H1 (cell line): ENCODE results near the gene SH3BGRL.

Experiments used
- CEBPB ChIP-seq: IDR thresholded peaks from 2 replicates; pipeline ENCODE4 v1.6.1; 2012; ENCODE audit warnings: low read depth, low read length
- CTCF ChIP-seq, 3 experiments: IDR thresholded peaks; 1 replicate in 2 of 3; 2 replicates in 1 of 3; pipeline versions ENCODE4 v1.5.1 to v1.6.1; 2011; ENCODE audit warnings: low read length in 3 of 3, mild to moderate bottlenecking in 3 of 3, inconsistent platforms in 2 of 3, low read depth in 1 of 3, moderate library complexity in 1 of 3; ENCODE audit not compliant: insufficient read depth in 1 of 3; ENCODE audit errors: control extremely low read depth in 1 of 3
- MAX ChIP-seq: IDR thresholded peaks from 2 replicates; pipeline ENCODE4 v1.6.1; 2012; ENCODE audit warnings: inconsistent platforms
- NRF1 ChIP-seq: IDR thresholded peaks from 2 replicates; pipeline ENCODE4 v1.6.1; 2011; ENCODE audit warnings: mild to moderate bottlenecking, low read depth, low read length, improper control_type of control experiment
- POLR2A ChIP-seq, 2 experiments: IDR thresholded peaks; 1 replicate in 1 of 2; 2 replicates in 1 of 2; pipeline ENCODE4 v1.6.1; 2011; ENCODE audit warnings: low read depth in 2 of 2, low read length in 2 of 2, mild to moderate bottlenecking in 2 of 2; ENCODE audit errors: control extremely low read depth in 1 of 2
- POLR2AphosphoS5 ChIP-seq: IDR thresholded peaks from 2 replicates; pipeline ENCODE4 v1.6.1; 2011; ENCODE audit warnings: low read depth, low read length
- POU5F1 ChIP-seq: IDR thresholded peaks from 2 replicates; pipeline ENCODE4 v1.6.1; 2011; ENCODE audit warnings: low read depth, mild to moderate bottlenecking, low read length, moderate library complexity
- RFX5 ChIP-seq: IDR thresholded peaks from 2 replicates; pipeline ENCODE4 v1.6.1; 2011; ENCODE audit warnings: low read depth, low read length, improper control_type of control experiment, borderline replicate concordance
- SP4 ChIP-seq: IDR thresholded peaks from 2 replicates; pipeline ENCODE4 v1.6.1; 2012; ENCODE audit warnings: low read length, inconsistent platforms
- TBP ChIP-seq: IDR thresholded peaks from 2 replicates; pipeline ENCODE4 v1.6.1; 2011; ENCODE audit warnings: low read depth, low read length, improper control_type of control experiment
- USF2 ChIP-seq: IDR thresholded peaks from 2 replicates; pipeline ENCODE4 v1.6.1; 2011; ENCODE audit warnings: low read length, improper control_type of control experiment
- YY1 ChIP-seq: IDR thresholded peaks from 2 replicates; pipeline ENCODE4 v1.6.1; 2011; ENCODE audit warnings: low read depth, mild to moderate bottlenecking, low read length

GRCh38 chrX:81229229-81229628 lies 27.3 kb downstream of the SH3BGRL start:
- TF ChIP-seq CTCF (IDR thresholded peaks at IDR 0.05; ENCODE audit: control extremely low read depth in 1 of 3, insufficient read depth in 1 of 3, low read depth in 1 of 3, low read length in 3 of 3) (no peak), SP4 (no peak), MAX (no peak), NRF1 (no peak), YY1 (no peak), TBP (no peak), CEBPB (no peak), USF2 (no peak), POLR2A (IDR thresholded peaks at IDR 0.05; ENCODE audit: control extremely low read depth in 1 of 2, low read depth in 2 of 2, low read length in 2 of 2) (no peak), POLR2AphosphoS5 (no peak), RFX5 (no peak), POU5F1 (no peak)
